Measurements from ENCODE around the gene PVRIG. TPM values are rescaled to one million over a fixed set of nuclear protein-coding genes. Genes with fewer than 3 reads are reported as not detected.

The PVRIG gene
- total and polyA plus RNA-seq, 9 of the 15 experiments (the other 6 are each of a cell fraction or from before 2014, with no cell fraction given): 0.16 to 0.64 TPM; not detected in 7

DNA sequence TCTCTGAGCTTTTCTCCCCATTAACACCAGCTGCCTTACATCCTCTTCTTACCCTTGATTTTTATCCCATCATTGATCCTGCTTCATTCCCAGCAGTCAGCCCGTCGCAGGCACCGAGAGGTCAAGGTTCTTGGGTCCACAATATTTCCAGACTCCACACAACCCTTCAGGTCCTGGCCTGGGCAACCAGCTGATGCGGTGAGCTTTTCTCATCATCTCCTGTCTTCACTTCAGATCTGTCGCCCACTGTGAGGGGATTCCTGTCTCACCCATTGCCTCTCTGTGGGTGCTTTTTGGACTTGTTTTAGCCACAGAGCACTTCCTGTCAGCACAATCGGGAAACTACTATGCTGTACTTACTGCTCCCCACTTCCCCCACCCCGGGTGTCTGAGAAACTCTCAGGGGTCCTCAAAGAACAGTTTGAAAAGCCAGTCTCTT is 8.4 kb upstream of the PVRIG start (continued):
- TF ChIP-seq, protein P1, sequence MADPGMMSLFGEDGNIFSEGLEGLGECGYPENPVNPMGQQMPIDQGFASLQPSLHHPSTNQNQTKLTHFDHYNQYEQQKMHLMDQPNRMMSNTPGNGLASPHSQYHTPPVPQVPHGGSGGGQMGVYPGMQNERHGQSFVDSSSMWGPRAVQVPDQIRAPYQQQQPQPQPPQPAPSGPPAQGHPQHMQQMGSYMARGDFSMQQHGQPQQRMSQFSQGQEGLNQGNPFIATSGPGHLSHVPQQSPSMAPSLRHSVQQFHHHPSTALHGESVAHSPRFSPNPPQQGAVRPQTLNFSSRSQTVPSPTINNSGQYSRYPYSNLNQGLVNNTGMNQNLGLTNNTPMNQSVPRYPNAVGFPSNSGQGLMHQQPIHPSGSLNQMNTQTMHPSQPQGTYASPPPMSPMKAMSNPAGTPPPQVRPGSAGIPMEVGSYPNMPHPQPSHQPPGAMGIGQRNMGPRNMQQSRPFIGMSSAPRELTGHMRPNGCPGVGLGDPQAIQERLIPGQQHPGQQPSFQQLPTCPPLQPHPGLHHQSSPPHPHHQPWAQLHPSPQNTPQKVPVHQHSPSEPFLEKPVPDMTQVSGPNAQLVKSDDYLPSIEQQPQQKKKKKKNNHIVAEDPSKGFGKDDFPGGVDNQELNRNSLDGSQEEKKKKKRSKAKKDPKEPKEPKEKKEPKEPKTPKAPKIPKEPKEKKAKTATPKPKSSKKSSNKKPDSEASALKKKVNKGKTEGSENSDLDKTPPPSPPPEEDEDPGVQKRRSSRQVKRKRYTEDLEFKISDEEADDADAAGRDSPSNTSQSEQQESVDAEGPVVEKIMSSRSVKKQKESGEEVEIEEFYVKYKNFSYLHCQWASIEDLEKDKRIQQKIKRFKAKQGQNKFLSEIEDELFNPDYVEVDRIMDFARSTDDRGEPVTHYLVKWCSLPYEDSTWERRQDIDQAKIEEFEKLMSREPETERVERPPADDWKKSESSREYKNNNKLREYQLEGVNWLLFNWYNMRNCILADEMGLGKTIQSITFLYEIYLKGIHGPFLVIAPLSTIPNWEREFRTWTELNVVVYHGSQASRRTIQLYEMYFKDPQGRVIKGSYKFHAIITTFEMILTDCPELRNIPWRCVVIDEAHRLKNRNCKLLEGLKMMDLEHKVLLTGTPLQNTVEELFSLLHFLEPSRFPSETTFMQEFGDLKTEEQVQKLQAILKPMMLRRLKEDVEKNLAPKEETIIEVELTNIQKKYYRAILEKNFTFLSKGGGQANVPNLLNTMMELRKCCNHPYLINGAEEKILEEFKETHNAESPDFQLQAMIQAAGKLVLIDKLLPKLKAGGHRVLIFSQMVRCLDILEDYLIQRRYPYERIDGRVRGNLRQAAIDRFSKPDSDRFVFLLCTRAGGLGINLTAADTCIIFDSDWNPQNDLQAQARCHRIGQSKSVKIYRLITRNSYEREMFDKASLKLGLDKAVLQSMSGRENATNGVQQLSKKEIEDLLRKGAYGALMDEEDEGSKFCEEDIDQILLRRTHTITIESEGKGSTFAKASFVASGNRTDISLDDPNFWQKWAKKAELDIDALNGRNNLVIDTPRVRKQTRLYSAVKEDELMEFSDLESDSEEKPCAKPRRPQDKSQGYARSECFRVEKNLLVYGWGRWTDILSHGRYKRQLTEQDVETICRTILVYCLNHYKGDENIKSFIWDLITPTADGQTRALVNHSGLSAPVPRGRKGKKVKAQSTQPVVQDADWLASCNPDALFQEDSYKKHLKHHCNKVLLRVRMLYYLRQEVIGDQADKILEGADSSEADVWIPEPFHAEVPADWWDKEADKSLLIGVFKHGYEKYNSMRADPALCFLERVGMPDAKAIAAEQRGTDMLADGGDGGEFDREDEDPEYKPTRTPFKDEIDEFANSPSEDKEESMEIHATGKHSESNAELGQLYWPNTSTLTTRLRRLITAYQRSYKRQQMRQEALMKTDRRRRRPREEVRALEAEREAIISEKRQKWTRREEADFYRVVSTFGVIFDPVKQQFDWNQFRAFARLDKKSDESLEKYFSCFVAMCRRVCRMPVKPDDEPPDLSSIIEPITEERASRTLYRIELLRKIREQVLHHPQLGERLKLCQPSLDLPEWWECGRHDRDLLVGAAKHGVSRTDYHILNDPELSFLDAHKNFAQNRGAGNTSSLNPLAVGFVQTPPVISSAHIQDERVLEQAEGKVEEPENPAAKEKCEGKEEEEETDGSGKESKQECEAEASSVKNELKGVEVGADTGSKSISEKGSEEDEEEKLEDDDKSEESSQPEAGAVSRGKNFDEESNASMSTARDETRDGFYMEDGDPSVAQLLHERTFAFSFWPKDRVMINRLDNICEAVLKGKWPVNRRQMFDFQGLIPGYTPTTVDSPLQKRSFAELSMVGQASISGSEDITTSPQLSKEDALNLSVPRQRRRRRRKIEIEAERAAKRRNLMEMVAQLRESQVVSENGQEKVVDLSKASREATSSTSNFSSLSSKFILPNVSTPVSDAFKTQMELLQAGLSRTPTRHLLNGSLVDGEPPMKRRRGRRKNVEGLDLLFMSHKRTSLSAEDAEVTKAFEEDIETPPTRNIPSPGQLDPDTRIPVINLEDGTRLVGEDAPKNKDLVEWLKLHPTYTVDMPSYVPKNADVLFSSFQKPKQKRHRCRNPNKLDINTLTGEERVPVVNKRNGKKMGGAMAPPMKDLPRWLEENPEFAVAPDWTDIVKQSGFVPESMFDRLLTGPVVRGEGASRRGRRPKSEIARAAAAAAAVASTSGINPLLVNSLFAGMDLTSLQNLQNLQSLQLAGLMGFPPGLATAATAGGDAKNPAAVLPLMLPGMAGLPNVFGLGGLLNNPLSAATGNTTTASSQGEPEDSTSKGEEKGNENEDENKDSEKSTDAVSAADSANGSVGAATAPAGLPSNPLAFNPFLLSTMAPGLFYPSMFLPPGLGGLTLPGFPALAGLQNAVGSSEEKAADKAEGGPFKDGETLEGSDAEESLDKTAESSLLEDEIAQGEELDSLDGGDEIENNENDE (IDR thresholded peaks at IDR 0.05; ENCODE audit: low read depth, low read length): no peak
- TF ChIP-seq SREBF1 (IDR thresholded peaks at IDR 0.05; ENCODE audit: borderline replicate concordance, low read depth, low read length) (no peak), HLTF (IDR thresholded peaks at IDR 0.05) (no peak)

Measured in K562 (cell line).